Testis (tissue), 3 donors: ENCODE results near the gene ADRM1. TPM values are rescaled to one million over a fixed set of nuclear protein-coding genes. Genes with fewer than 3 reads are reported as not detected.

Experiments used
- DNase-seq: peaks from one replicate; pipeline ENCODE4 v3.0.0-alpha.2; 2019
- H3K27ac ChIP-seq, 2 donors: fragments of 200-600 bp; sonication (generic); one replicate each; pipeline ENCODE4 v1.5.1; 2019
- H3K27me3 ChIP-seq: fragments of 200-600 bp; sonication (generic); one replicate; pipeline ENCODE4 v1.5.1; 2019
- H3K36me3 ChIP-seq: fragments of 200-600 bp; sonication (generic); one replicate; pipeline ENCODE4 v1.5.1; 2017; ENCODE audit warnings: low read depth; ENCODE audit errors: missing control alignments
- H3K4me1 ChIP-seq: fragments of 200-600 bp; sonication (generic); one replicate; pipeline ENCODE4 v1.5.1; 2019
- H3K4me3 ChIP-seq, 2 donors: fragments of 200-600 bp; sonication (generic); one replicate each; pipeline ENCODE4 v1.5.1; 2017 to 2019
- H3K9me3 ChIP-seq: fragments of 200-600 bp; sonication (generic); one replicate; pipeline ENCODE4 v1.5.1; 2017
- POLR2A ChIP-seq: fragments of 450-650 bp; IDR thresholded peaks from one replicate; pipeline ENCODE4 v1.6.1; 2017; ENCODE audit warnings: antibody characterized with exemption, mild to moderate bottlenecking, moderate library complexity
- WGBS, 2 donors: methylation state at CpG; one replicate each; pipeline ENCODE4 v1.1.5; 2018; 5-methylcytosine and 5-hydroxymethylcytosine counted together
- intact Hi-C: fragments of 100-400 bp; cut with DNase I; formaldehyde crosslinking; loops from one replicate; pipeline ENCODE4 v1.15.1; 2023; ENCODE audit warnings: low total_unique reads
- polyA plus RNA-seq: library from polyadenylated mRNA; stranded (reverse); fragments of 350-450 nt; fragmentation: Illumina TruSeq; extraction: RNeasy Lipid Tissue Mini Kit (QIAGEN cat#74804); gene quantifications from one replicate; pipeline ENCODE4 v1.2.3, GENCODE V29; 2014; ENCODE audit warnings: low read depth, low replicate concordance; ENCODE audit not compliant: insufficient read depth
- total RNA-seq, 2 donors: library from RNA; depleted of rRNA; stranded (reverse); fragments of >200 nt; gene quantifications; one replicate each; pipeline ENCODE4 v1.2.3, GENCODE V29; 2016
- TF ChIP-seq, protein P1 (sequence below), 3 experiments: fragments of 450-650 bp in 2 of 3; fragments of 200-600 bp in 1 of 3; sonication (generic) in 1 of 3; IDR thresholded peaks; one replicate each; pipeline ENCODE4 v1.5.1; 2016 to 2019; ENCODE audit warnings: antibody characterized with exemption in 3 of 3, mild to moderate bottlenecking in 2 of 3, moderate library complexity in 1 of 3

Gene ADRM1
- total and polyA plus RNA-seq, 3 donors from 2014 or later, result 191 to 286 (median 283) TPM

DNA sequence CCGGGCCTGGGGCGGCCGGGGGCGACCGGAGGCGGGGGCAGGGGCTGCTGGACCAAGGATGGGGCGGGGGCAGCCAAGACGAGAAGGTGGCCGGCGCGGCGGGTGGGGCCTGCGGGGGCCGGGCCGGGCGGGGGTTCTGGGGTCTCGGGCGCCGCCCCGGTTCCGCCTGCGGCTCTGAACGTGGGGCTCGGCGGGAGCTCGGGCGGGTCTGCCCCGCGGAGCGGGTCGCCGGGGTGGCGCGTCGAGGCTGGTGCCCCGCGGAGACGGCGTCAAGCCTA is 204 bp downstream of the ADRM1 start:
- no peak for DNase-seq
- Histone ChIP-seq H3K4me1 (peaks cover 34% of the 10 kb centered on the region), H3K4me3 (peak overlapping the region; percentile 71 to 95), H3K9me3 (no peaks in the 10 kb centered on the region), H3K36me3 (no peaks in the 10 kb centered on the region), H3K27me3 (no peaks in the 10 kb centered on the region), H3K27ac (peak overlapping the region; percentile 42 to 97)
- TF ChIP-seq, protein P1, sequence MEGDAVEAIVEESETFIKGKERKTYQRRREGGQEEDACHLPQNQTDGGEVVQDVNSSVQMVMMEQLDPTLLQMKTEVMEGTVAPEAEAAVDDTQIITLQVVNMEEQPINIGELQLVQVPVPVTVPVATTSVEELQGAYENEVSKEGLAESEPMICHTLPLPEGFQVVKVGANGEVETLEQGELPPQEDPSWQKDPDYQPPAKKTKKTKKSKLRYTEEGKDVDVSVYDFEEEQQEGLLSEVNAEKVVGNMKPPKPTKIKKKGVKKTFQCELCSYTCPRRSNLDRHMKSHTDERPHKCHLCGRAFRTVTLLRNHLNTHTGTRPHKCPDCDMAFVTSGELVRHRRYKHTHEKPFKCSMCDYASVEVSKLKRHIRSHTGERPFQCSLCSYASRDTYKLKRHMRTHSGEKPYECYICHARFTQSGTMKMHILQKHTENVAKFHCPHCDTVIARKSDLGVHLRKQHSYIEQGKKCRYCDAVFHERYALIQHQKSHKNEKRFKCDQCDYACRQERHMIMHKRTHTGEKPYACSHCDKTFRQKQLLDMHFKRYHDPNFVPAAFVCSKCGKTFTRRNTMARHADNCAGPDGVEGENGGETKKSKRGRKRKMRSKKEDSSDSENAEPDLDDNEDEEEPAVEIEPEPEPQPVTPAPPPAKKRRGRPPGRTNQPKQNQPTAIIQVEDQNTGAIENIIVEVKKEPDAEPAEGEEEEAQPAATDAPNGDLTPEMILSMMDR (IDR thresholded peaks at IDR 0.05), result no peak
- TF ChIP-seq POLR2A, result no peak
- no CpG with 5 or more reads among the region's 39 CpGs for WGBS, 2 donors
- intact Hi-C loops, result loop anchor here (5.0 kb wide), 1 partner anchor 79 kb away; no protein-coding TSS in a partner anchor

DNA sequence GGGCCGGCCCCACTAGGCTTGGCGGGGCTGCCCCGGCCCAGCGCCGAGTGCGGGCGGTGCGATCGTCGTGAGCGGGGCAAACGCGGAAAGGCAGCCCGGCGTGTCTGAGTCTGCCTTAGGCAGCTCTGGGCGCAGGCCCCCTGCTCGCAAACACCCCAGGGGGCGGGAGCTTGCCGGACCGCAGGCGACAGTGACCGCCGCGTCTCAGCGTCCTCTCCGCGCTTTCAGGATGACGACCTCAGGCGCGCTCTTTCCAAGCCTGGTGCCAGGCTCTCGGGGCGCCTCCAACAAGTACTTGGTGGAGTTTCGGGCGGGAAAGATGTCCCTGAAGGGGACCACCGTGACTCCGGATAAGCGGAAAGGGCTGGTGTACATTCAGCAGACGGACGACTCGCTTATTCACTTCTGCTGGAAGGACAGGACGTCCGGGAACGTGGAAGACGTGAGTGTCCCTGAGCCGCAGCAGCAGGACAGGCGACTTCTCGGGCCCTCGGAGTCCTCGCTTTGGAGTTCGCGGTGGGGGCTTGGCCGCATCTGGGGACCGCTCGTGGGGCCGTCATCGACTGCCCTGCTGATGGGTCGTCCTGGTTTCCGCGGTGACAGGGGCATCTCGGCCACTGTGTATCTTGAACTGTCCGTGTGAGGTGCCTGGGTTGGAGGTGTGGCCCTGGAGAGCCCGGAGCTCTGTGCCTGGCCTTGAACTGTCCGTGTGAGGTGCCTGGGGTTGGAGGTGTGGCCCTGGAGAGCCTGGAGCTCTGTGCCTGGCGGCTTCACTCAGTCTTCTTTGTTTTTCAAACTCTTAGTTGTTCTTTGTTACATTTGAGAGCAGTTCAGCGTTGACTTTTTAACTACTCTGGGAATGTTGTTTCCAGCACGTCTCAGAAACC is 786 bp downstream of the ADRM1 start:
- intact Hi-C loops, result loop anchor here (5.0 kb wide), 1 partner anchor 79 kb away; no protein-coding TSS in a partner anchor
- Histone ChIP-seq H3K27me3 (no peaks in the 10 kb centered on the region), H3K4me3 (peak overlapping the region; percentile 71 to 95), H3K36me3 (no peaks in the 10 kb centered on the region), H3K4me1 (peaks cover 28% of the 10 kb centered on the region), H3K27ac (peak overlapping the region; percentile 42 to 97), H3K9me3 (no peaks in the 10 kb centered on the region)
- peak; percentile 65 for DNase-seq
- 0 to 2% methylated on average over 29 to 62 of the region's 66 CpGs for WGBS, 2 donors
- TF ChIP-seq, protein P1 (IDR thresholded peaks at IDR 0.05), result no peak
- TF ChIP-seq POLR2A, result no peak

DNA sequence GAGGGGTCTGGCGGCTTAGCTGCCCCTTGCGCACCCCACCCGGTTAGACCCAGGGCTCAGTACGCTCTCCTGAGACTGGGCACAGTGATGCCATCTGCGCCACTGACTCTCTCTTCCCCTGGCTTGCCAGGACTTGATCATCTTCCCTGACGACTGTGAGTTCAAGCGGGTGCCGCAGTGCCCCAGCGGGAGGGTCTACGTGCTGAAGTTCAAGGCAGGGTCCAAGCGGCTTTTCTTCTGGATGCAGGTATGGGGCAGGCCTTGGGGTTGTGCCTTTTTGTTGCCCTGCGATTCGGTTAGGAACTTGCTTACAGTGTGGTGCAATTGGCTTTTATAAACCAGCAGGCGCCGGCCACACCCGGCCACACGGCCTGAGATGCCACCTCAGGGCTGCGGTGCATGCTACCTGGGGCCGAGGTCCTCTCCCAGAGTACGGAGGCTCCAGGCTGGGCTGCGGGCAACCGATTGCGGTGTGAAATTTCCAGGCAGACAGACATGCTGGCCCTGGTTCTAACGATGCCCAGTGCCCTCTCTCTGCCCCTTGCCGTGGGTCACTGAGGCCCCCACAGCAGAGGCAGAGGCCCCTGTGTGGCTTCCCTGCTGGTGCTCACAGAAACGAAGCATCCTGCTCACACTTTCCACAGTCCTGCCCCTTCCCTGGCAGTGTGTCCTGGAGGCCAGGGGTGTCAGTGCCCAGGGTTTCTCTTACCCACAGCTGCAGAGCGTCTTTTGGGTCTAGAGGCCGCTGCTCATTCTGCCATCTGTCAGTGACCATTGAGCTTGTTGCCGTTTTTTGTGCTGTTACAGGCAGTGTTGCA is 1.7 kb downstream of the ADRM1 start:
- peak overlapping the region in 1 of 2 donors; percentile 24 for H3K27ac ChIP-seq
- intact Hi-C loops, result loop anchor here (5.0 kb wide), 1 partner anchor 78 kb away; no protein-coding TSS in a partner anchor
- 51 to 64% methylated on average over 10 to 29 of the region's 29 CpGs for WGBS, 2 donors

DNA sequence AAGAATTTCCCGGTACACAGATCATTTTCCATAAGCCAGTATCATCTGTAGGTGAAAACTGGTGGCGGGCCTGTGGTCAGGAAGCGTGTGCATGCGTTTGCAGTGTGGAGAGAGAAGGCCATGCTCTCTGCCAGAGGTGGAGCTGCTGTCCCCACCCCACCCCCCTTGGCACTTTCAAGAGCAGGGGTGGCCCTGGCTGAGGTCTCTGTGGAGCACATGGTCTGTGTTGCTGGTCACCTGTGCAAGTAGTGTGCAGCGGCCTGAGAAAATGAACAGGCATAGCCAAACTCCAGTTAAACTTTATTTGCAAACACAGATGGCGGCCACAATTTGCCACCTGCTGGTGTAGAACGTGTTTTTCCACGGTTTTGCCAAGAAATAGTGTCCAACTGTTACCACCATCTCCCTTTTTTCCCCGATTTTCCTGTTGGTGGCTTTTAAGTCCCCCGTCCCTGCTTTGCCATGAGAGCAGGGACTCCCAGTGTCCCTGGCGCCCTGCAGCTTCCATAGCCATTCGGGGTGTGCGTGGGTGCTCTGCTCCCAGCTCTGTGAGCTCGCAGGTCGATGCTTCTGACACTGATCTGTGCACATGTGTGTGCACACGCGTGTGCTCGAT is 2.5 kb downstream of the ADRM1 start:
- H3K36me3 ChIP-seq, result no peaks in the 10 kb centered on the region
- intact Hi-C loops, result no loop called here
- no peaks in the 10 kb centered on the region for H3K27me3 ChIP-seq
- H3K27ac ChIP-seq, result no peak overlapping the region
- WGBS, 2 donors, result 75 to 81% methylated on average over 16 to 18 of the region's 18 CpGs
- TF ChIP-seq, protein P1 (IDR thresholded peaks at IDR 0.05), result no peak
- no peak for TF ChIP-seq POLR2A
- H3K4me1 ChIP-seq, result peaks cover 23% of the 10 kb centered on the region
- H3K4me3 ChIP-seq, result no peak overlapping the region
- H3K9me3 ChIP-seq, result no peaks in the 10 kb centered on the region
- DNase-seq, result no peak

More for the DNA sequence above, 1.7 kb downstream of the ADRM1 start:
- Histone ChIP-seq H3K4me1 (peaks cover 28% of the 10 kb centered on the region), H3K36me3 (no peaks in the 10 kb centered on the region), H3K9me3 (no peaks in the 10 kb centered on the region), H3K4me3 (peak overlapping the region; percentile 71 to 95), H3K27me3 (no peaks in the 10 kb centered on the region)
- DNase-seq, result no peak
- TF ChIP-seq, protein P1 (IDR thresholded peaks at IDR 0.05), result no peak
- TF ChIP-seq POLR2A, result no peak
